Measurements from ENCODE around the gene TBC1D16. TPM values are rescaled to one million over a fixed set of nuclear protein-coding genes. Genes with fewer than 3 reads are reported as not detected.

Gene TBC1D16
- total and polyA plus RNA-seq, 2 donors (not counting 1 experiment from before 2014, with no cell fraction given), result 0.82 to 2.7 TPM

GRCh38 chr17:80018917-80019651 is 16.6 kb downstream of the TBC1D16 start:
- no peak for DNase-seq
- WGBS (ENCODE audit: insufficient coverage), result 95% methylated on average over 13 of the region's 21 CpGs
- no peak for ATAC-seq (ENCODE audit: low read depth)
- H3K27ac ChIP-seq (ENCODE audit: low read length in 2 of 2), result no peak overlapping the region
- peaks cover 5% of the 10 kb centered on the region for H3K79me2 ChIP-seq (ENCODE audit: control insufficient read depth, insufficient read depth, low read length)
- no peak for TF ChIP-seq CTCF (IDR thresholded peaks at IDR 0.05)
- no peak for TF ChIP-seq EZH2 (IDR thresholded peaks at IDR 0.05; ENCODE audit: borderline replicate concordance, insufficient read depth, low read depth, low read length, poor library complexity, severe bottlenecking)
- no peaks in the 10 kb centered on the region for H4K20me1 ChIP-seq (ENCODE audit: control insufficient read depth, insufficient read depth, low read length, poor library complexity, severe bottlenecking)
- no peaks in the 10 kb centered on the region for H3K36me3 ChIP-seq (replicated peaks in 1 of 2; ENCODE audit: control extremely low read depth in 1 of 2, control insufficient read depth in 1 of 2, extremely low read depth in 1 of 2, insufficient read depth in 2 of 2, low read length in 1 of 2)
- H3K4me1 ChIP-seq (ENCODE audit: control insufficient read depth in 2 of 2, insufficient read depth in 2 of 2, low read length in 2 of 2), result peaks cover 0 to 3% of the 10 kb centered on the region in 2 donors
- H3K27me3 Mint-ChIP-seq, result no peaks in the 10 kb centered on the region
- peaks cover 7% of the 10 kb centered on the region for H3K4me1 Mint-ChIP-seq
- H3K27me3 ChIP-seq (replicated peaks in 1 of 4; ENCODE audit: control extremely low read depth in 1 of 4, control insufficient read depth in 3 of 4, insufficient read depth in 4 of 4, low read length in 3 of 4), result no peaks in the 10 kb centered on the region
- no peak overlapping the region for H3K4me3 ChIP-seq (ENCODE audit: control extremely low read depth in 1 of 5, extremely low read depth in 1 of 5, insufficient read depth in 1 of 5, low read depth in 2 of 5, low read length in 4 of 5)
- no peak overlapping the region for H3K4me2 ChIP-seq (replicated peaks; ENCODE audit: low read depth, low read length, poor library complexity, severe bottlenecking)
- H3K9me3 Mint-ChIP-seq (ENCODE audit: insufficient read depth), result no peaks in the 10 kb centered on the region
- ChIA-PET CTCF (no interaction called here), POLR2A (no interaction called here)
- intact Hi-C loops (cut with micrococcal nuclease), result no loop called here
- H3K4me3 Mint-ChIP-seq, result no peak overlapping the region
- no peak overlapping the region for H3K27ac Mint-ChIP-seq
- peaks cover 0 to 9% (median 2%) of the 10 kb centered on the region in 3 donors for H3K9me3 ChIP-seq (ENCODE audit: control extremely low read depth in 1 of 3, control insufficient read depth in 2 of 3, insufficient read depth in 1 of 3, low read length in 2 of 3)
- H3K9ac ChIP-seq (ENCODE audit: low read length), result no peak overlapping the region
- no peak overlapping the region for H2AFZ ChIP-seq (ENCODE audit: insufficient read depth, low read depth, low read length, poor library complexity, severe bottlenecking)

- ChIA-PET POLR2A (no interaction called here), CTCF (interaction anchor here (0.6 to 1.2 kb wide), 2 partner anchors 9 to 16 kb away, joined by 3 to 5 read pairs; no protein-coding TSS in a partner anchor)
- H3K27me3 Mint-ChIP-seq, result no peaks in the 10 kb centered on the region
- H3K9me3 Mint-ChIP-seq (ENCODE audit: insufficient read depth), result no peaks in the 10 kb centered on the region
- H3K4me3 ChIP-seq (ENCODE audit: control extremely low read depth in 1 of 5, extremely low read depth in 1 of 5, insufficient read depth in 1 of 5, low read depth in 2 of 5, low read length in 4 of 5), result no peak overlapping the region
- no peaks in the 10 kb centered on the region for H3K36me3 ChIP-seq (replicated peaks in 1 of 2; ENCODE audit: control extremely low read depth in 1 of 2, control insufficient read depth in 1 of 2, extremely low read depth in 1 of 2, insufficient read depth in 2 of 2, low read length in 1 of 2)
- no peak overlapping the region for H3K27ac ChIP-seq (ENCODE audit: low read length in 2 of 2)
- no peaks in the 10 kb centered on the region for H3K27me3 ChIP-seq (replicated peaks in 1 of 4; ENCODE audit: control extremely low read depth in 1 of 4, control insufficient read depth in 3 of 4, insufficient read depth in 4 of 4, low read length in 3 of 4)
- H3K4me3 Mint-ChIP-seq, result no peak overlapping the region
- H3K4me1 ChIP-seq (ENCODE audit: control insufficient read depth in 2 of 2, insufficient read depth in 2 of 2, low read length in 2 of 2), result peaks cover 0 to 3% of the 10 kb centered on the region in 2 donors
- H3K4me1 Mint-ChIP-seq, result peaks cover 7% of the 10 kb centered on the region
- WGBS (ENCODE audit: insufficient coverage), result 89% methylated on average over 10 of the region's 18 CpGs
- no peak overlapping the region for H3K4me2 ChIP-seq (replicated peaks; ENCODE audit: low read depth, low read length, poor library complexity, severe bottlenecking)
- no peak overlapping the region for H2AFZ ChIP-seq (ENCODE audit: insufficient read depth, low read depth, low read length, poor library complexity, severe bottlenecking)
- no peak for ATAC-seq (ENCODE audit: low read depth)
- H4K20me1 ChIP-seq (ENCODE audit: control insufficient read depth, insufficient read depth, low read length, poor library complexity, severe bottlenecking), result no peaks in the 10 kb centered on the region
- intact Hi-C loops (cut with micrococcal nuclease), result no loop called here
- no peak for TF ChIP-seq EZH2 (IDR thresholded peaks at IDR 0.05; ENCODE audit: borderline replicate concordance, insufficient read depth, low read depth, low read length, poor library complexity, severe bottlenecking)
- no peak for TF ChIP-seq CTCF (IDR thresholded peaks at IDR 0.05)
- no peak overlapping the region for H3K9ac ChIP-seq (ENCODE audit: low read length)
- H3K9me3 ChIP-seq (ENCODE audit: control extremely low read depth in 1 of 3, control insufficient read depth in 2 of 3, insufficient read depth in 1 of 3, low read length in 2 of 3), result peaks cover 0 to 15% (median 2%) of the 10 kb centered on the region in 3 donors
- DNase-seq, result no peak
- no peak overlapping the region for H3K27ac Mint-ChIP-seq
- peaks cover 5% of the 10 kb centered on the region for H3K79me2 ChIP-seq (ENCODE audit: control insufficient read depth, insufficient read depth, low read length)
Measured at GRCh38 chr17:80017226-80018010, 18.3 kb downstream of the TBC1D16 start.

All from B cell (primary cell).